Caki2 (cell line): ENCODE results near the gene SLC6A12. TPM values are rescaled to one million over a fixed set of nuclear protein-coding genes. Genes with fewer than 3 reads are reported as not detected.

Experiments used
- DNase-seq: peaks from one replicate; pipeline ENCODE4 v3.0.0-alpha.2; 2015; ENCODE audit warnings: low read depth
- in situ Hi-C: cut with HindIII; loops from 2 replicates; pipeline ENCODE4 v1.10.0; 2016; ENCODE audit warnings: low sequenced_read_pairs, low pct_unique_long_range_greater_than_20kb, mixed read lengths
- total RNA-seq: library from RNA; depleted of rRNA; stranded (reverse); fragments of >200 nt; shearing (Covaris generic); gene quantifications from 2 replicates; pipeline ENCODE4 v1.2.3, GENCODE V29; 2014; ENCODE audit warnings: low replicate concordance

The SLC6A12 gene
- total RNA-seq, 1 experiment from 2014 or later, result 0.95 TPM

DNA sequence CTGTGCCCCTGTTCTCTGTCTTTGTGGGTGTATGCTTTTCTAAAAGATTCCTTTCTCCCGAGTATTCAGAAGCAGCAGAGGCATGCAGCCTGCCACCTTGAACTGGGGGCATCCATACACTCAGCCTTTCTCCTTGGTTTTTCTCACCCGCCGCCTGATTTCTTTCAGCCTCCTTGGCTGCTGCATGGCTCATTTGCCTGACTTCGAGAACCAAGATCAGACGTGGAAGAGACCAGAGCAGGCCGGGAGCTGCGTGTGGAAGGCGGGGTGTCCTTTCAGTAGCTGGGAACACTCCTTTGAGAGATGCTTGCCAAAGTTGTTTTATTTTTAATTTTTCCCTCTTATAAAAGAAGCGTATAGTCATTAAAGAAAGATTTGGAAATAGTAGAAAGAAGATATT lies 53.1 kb downstream of the SLC6A12 start:
- in situ Hi-C loops, result no loop called here

DNA sequence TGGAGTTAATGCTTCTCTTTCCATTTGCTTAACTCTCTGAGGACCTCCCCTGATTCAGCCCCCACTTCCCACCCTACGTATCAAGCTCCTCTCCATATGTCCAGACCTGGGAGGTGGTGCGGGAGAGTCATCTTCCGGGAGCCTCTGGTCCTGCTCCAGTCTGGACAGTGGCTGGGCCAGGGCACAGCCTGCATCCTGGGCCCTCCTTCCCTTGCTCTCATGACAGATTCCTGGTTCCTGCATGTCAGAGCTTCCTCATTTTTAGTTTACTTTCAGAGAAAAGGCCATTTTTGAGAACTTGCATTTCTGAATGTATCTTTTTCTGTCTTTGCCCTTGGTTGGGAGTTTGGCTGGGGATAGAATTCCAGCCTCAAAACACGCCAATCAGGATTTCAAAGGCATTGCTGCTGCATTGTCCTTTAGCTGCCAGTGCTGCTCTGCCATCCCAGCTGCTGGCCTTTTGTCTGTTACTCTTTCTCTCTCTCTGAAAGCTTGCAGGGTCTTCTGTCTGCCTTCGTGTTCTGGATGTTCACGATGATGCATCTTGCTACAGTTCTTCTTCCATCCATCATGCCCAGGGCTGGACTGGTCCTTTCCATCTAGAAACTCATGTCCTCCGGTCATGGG lies 54.7 kb downstream of the SLC6A12 start:
- no peak for DNase-seq
- in situ Hi-C loops, result no loop called here

More for the DNA sequence above, 53.1 kb downstream of the SLC6A12 start:
- no peak for DNase-seq

GRCh38 chr12:157644-158043 lies 56.3 kb downstream of the SLC6A12 start:
- no peak for DNase-seq
- in situ Hi-C loops, result no loop called here

- DNase-seq, result no peak
- in situ Hi-C loops, result no loop called here
Measured at GRCh38 chr12:156945-157344, 57.0 kb downstream of the SLC6A12 start.

DNA sequence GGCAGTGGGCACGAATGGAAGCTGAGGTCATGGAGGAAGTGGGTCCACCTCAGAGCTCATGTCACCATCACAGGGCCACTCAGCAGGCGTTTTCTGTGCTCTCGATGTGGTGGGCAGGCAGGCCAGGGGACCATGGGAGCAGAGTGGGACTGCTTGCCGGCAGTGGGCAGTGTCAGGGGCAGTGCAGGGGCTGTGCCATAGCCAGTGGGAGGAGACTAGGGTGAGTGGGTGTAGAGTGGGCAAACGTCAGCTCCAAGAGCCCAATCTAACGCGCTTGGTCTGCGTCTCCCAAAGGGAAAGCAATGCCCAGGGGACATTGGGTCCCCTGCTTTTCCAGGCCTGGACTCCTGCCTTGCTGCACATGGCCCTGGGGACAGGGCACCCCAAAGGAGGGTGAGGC lies 58.3 kb downstream of the SLC6A12 start:
- DNase-seq, result no peak
- in situ Hi-C loops, result no loop called here

GRCh38 chr12:155006-155405 lies 59.0 kb downstream of the SLC6A12 start:
- no peak for DNase-seq
- in situ Hi-C loops, result no loop called here

- DNase-seq, result no peak
- in situ Hi-C loops, result no loop called here
Measured at GRCh38 chr12:154058-154457, 59.9 kb downstream of the SLC6A12 start.

DNA sequence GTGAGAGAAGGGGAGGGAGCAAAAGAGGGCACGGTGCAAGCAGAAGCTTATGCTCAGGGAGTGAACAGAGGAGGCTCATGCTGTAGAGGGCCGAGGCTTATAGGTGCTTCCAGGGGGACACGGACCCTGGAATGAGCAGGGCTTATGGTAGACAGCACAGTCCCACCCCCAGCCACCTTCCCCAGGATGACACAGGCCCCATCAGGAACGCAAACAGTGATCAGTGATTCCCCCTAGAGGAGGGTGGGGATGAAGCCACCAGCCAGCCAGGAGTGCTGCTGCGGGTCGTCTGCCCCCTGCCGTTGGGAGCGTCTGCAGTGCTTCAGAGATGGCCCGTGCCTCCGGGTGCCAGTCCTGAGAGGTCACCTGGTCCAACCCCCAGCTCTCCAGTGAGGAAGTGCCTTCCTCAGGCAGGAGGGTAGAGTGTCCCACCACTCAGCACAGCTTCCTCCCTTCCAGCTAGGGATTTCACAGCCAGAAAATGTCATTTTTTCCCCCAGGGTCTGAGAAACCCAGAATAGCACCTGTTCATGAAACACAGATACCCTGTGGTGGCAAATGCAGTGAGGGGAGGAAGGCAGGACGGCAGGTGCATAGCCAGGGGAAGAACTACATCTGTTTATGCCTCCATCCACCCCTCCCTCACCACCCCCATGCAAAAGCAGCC lies 60.7 kb downstream of the SLC6A12 start:
- peak; percentile 31 for DNase-seq
- in situ Hi-C loops, result no loop called here

GRCh38 chr12:152440-152839 lies 61.5 kb downstream of the SLC6A12 start:
- in situ Hi-C loops, result no loop called here
- DNase-seq, result no peak

DNA sequence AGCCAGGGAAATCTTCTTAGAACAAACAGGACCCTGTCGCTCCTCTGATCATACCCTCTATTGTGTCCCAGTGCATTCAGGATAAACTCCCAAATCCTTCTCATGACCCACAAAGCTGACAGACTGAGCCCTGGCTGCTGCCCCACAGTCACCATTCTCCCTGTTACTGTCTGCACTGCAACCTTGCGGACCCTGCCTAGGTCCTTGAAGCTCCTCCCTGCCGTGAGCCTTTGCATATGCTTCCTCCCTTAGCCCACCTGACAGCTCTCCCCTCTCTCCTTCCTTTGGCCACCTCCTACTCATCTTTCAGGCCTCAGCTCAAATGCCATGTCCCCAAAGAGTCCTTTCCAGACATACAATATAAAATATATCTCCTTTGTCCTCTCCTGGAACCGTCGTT lies 62.4 kb downstream of the SLC6A12 start:
- no peak for DNase-seq
- in situ Hi-C loops, result no loop called here

GRCh38 chr12:148676-149416 lies 65.1 kb downstream of the SLC6A12 start:
- DNase-seq, result no peak
- in situ Hi-C loops, result no loop called here

- in situ Hi-C loops, result no loop called here
Measured at GRCh38 chr12:147242-147641, 66.7 kb downstream of the SLC6A12 start.

GRCh38 chr12:145369-145960 lies 68.5 kb downstream of the SLC6A12 start:
- in situ Hi-C loops, result no loop called here

More at GRCh38 chr12:147242-147641, 66.7 kb downstream of the SLC6A12 start:
- no peak for DNase-seq

DNA sequence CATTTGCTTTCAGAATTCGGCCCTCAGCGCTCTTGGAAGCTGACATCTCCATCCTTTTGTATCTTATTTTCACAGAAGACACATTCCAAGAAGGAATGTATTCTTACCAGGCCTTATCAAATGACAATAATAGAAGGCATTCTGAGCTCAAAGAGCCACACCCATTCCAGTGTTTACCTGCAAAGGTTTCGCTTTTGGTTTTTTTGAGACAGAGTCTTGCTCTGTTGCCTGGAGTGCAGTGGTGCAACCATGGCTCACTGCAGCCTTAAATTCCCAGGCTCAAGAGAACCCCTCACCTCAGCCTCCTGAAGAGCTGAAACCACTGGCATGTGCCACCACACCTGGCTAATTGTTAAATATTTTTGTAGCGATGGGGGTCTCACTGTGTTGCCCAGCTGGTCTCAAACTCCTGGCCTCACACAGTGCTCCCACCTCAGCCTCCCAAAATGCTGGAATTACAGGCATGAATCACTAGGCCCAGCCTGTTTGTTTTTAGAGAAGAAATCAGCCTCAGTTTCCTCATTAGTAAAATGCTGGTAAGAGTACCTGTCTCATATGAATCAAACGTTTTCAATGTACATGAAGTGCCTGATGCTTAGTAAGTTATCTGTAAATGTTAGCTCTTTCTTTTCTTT lies 69.2 kb downstream of the SLC6A12 start:
- no peak for DNase-seq
- in situ Hi-C loops, result no loop called here

More at GRCh38 chr12:145369-145960, 68.5 kb downstream of the SLC6A12 start:
- DNase-seq, result no peak

GRCh38 chr12:143964-144649 lies 69.8 kb downstream of the SLC6A12 start:
- peak; percentile 53 for DNase-seq
- in situ Hi-C loops, result no loop called here

DNA sequence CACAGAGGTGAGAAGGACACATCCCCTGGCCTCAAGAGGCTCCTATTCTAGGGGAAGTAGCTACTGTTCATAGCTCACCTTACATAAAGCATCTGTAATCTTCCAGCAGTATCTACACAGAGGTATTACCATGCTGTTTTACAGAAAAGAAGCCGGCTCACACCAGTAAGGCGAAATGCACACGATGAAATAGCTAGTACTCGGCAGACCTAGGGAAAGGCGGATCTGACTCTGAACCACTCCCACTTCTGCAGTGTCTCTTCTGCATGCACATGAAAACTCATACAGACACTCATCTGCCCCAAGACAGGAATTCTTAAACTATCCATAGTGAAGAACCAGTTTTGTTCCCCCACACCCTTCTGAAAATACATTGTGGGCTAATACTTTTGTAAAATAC lies 73.8 kb downstream of the SLC6A12 start:
- in situ Hi-C loops, result no loop called here
- no peak for DNase-seq
